Measurements from ENCODE around the gene OLIG1.

Gene OLIG1

DNA sequence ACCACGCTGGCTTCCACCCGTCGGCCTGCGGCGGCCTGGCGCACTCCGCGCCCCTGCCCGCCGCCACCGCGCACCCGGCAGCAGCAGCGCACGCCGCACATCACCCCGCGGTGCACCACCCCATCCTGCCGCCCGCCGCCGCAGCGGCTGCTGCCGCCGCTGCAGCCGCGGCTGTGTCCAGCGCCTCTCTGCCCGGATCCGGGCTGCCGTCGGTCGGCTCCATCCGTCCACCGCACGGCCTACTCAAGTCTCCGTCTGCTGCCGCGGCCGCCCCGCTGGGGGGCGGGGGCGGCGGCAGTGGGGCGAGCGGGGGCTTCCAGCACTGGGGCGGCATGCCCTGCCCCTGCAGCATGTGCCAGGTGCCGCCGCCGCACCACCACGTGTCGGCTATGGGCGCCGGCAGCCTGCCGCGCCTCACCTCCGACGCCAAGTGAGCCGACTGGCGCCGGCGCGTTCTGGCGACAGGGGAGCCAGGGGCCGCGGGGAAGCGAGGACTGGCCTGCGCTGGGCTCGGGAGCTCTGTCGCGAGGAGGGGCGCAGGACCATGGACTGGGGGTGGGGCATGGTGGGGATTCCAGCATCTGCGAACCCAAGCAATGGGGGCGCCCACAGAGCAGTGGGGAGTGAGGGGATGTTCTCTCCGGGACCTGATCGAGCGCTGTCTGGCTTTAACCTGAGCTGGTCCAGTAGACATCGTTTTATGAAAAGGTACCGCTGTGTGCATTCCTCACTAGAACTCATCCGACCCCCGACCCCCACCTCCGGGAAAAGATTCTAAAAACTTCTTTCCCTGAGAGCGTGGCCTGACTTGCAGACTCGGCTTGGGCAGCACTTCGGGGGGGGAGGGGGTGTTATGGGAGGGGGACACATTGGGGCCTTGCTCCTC, 42.3 kb upstream of the OLIG1 start:
- TF ChIP-seq, protein P1, sequence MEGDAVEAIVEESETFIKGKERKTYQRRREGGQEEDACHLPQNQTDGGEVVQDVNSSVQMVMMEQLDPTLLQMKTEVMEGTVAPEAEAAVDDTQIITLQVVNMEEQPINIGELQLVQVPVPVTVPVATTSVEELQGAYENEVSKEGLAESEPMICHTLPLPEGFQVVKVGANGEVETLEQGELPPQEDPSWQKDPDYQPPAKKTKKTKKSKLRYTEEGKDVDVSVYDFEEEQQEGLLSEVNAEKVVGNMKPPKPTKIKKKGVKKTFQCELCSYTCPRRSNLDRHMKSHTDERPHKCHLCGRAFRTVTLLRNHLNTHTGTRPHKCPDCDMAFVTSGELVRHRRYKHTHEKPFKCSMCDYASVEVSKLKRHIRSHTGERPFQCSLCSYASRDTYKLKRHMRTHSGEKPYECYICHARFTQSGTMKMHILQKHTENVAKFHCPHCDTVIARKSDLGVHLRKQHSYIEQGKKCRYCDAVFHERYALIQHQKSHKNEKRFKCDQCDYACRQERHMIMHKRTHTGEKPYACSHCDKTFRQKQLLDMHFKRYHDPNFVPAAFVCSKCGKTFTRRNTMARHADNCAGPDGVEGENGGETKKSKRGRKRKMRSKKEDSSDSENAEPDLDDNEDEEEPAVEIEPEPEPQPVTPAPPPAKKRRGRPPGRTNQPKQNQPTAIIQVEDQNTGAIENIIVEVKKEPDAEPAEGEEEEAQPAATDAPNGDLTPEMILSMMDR (IDR thresholded peaks at IDR 0.05; ENCODE audit: low read length, missing control alignments), result no peak
- DNase-seq (ENCODE audit: low read depth), result no peak
- no peak overlapping the region for H3K4me3 ChIP-seq (replicated peaks; ENCODE audit: low read depth, low read length)

DNA sequence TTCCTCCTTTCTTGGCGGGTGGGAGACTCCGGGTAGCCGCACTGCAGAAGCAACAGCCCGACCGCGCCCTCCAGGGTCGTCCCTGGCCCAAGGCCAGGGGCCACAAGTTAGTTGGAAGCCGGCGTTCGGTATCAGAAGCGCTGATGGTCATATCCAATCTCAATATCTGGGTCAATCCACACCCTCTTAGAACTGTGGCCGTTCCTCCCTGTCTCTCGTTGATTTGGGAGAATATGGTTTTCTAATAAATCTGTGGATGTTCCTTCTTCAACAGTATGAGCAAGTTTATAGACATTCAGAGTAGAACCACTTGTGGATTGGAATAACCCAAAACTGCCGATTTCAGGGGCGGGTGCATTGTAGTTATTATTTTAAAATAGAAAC, 41.7 kb upstream of the OLIG1 start:
- no peak overlapping the region for H3K4me3 ChIP-seq (replicated peaks; ENCODE audit: low read depth, low read length)
- DNase-seq (ENCODE audit: low read depth), result no peak
- TF ChIP-seq, protein P1 (IDR thresholded peaks at IDR 0.05; ENCODE audit: low read length, missing control alignments), result no peak

DNA sequence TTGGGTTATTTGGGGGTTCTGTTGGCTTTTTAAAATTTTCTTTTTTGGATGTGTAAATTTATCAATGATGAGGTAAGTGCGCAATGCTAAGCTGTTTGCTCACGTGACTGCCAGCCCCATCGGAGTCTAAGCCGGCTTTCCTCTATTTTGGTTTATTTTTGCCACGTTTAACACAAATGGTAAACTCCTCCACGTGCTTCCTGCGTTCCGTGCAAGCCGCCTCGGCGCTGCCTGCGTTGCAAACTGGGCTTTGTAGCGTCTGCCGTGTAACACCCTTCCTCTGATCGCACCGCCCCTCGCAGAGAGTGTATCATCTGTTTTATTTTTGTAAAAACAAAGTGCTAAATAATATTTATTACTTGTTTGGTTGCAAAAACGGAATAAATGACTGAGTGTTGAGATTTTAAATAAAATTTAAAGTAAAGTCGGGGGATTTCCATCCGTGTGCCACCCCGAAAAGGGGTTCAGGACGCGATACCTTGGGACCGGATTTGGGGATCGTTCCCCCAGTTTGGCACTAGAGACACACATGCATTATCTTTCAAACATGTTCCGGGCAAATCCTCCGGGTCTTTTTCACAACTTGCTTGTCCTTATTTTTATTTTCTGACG, 41.1 kb upstream of the OLIG1 start:
- TF ChIP-seq, protein P1 (IDR thresholded peaks at IDR 0.05; ENCODE audit: low read length, missing control alignments), result no peak
- no peak for DNase-seq (ENCODE audit: low read depth)

DNA sequence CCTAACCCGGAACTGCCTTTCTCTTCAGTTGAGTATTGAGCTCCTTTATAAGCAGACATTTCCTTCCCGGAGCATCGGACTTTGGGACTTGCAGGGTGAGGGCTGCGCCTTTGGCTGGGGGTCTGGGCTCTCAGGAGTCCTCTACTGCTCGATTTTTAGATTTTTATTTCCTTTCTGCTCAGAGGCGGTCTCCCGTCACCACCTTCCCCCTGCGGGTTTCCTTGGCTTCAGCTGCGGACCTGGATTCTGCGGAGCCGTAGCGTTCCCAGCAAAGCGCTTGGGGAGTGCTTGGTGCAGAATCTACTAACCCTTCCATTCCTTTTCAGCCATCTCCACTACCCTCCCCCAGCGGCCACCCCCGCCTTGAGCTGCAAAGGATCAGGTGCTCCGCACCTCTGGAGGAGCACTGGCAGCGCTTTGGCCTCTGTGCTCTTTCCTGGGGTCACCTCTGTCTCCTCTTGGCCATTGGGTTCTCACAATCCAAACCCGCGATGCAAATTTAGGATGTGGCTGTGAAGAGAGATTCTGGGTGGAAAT, 40.5 kb upstream of the OLIG1 start:
- DNase-seq (ENCODE audit: low read depth), result no peak
- TF ChIP-seq, protein P1 (IDR thresholded peaks at IDR 0.05; ENCODE audit: low read length, missing control alignments), result no peak
- no peak overlapping the region for H3K4me3 ChIP-seq (replicated peaks; ENCODE audit: low read depth, low read length)

More for the DNA sequence above, 41.1 kb upstream of the OLIG1 start:
- no peak overlapping the region for H3K4me3 ChIP-seq (replicated peaks; ENCODE audit: low read depth, low read length)

DNA sequence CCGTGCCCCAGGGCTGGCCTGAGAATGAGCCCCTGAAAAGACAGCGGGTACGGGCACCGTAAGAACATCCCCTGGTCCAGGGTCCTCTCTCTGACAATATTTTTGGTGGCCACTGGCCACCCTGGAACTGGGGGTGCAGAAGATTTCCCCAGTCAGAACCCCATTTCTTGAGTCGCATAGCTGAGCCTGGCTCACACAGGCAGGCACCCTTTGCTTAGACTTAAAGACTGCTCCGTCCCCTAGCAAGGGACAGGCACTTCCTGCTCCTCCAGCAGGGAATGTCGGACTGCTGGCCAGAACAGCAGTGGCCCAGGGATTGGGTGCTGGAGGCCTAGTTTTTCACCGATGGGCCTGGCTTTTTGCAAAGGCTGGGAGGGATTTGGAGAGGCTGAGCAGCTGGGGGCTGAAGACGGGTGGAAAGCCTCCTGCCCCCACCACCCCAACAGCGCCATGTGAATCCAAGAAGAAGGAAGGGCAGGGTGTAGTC, 39.9 kb upstream of the OLIG1 start:
- H3K4me3 ChIP-seq (replicated peaks; ENCODE audit: low read depth, low read length), result no peak overlapping the region
- DNase-seq (ENCODE audit: low read depth), result no peak
- TF ChIP-seq, protein P1 (IDR thresholded peaks at IDR 0.05; ENCODE audit: low read length, missing control alignments), result no peak

DNA sequence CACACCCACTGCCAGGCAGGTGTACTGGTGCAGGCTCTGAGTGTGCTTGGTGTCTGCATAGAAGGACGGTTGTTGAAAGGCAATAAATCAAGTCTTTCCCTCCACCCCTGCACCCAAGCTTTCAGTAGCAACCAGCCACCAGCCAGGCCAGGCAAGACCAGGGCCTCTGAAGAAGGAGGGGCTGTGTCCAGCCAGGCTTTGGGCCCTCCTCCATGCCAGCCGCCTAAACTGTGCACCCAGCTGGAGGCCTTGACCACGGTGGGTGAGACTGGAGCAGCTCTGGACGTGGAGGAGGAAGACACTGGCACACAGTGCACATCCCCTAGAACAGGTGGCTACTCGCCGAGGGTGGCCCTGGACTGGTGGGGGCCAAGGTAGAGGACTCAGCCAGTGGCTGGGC, 39.3 kb upstream of the OLIG1 start:
- DNase-seq (ENCODE audit: low read depth), result no peak
- TF ChIP-seq, protein P1 (IDR thresholded peaks at IDR 0.05; ENCODE audit: low read length, missing control alignments), result no peak
- no peak overlapping the region for H3K4me3 ChIP-seq (replicated peaks; ENCODE audit: low read depth, low read length)

All from fibroblast of pulmonary artery (primary cell).